Measurements from ENCODE around the gene ACP7.

DNA sequence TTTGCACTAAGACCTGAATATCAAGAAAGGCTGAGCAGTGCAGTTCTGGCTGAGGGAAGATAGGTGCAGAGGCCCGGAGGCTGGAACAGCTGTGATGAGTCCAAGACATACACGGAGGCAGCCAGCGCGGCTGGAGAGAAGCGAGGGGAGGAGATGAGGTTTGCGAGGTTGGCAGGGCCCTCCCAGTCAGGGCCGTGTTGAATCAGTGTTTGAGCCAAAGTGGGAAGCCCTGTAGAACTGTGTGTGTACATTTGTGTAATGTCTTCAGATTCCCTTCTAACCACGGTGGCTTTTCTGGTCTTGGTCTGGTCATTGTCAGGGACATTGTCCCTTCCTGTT lies 76.3 kb downstream of the ACP7 start:
- TF ChIP-seq, protein P1, sequence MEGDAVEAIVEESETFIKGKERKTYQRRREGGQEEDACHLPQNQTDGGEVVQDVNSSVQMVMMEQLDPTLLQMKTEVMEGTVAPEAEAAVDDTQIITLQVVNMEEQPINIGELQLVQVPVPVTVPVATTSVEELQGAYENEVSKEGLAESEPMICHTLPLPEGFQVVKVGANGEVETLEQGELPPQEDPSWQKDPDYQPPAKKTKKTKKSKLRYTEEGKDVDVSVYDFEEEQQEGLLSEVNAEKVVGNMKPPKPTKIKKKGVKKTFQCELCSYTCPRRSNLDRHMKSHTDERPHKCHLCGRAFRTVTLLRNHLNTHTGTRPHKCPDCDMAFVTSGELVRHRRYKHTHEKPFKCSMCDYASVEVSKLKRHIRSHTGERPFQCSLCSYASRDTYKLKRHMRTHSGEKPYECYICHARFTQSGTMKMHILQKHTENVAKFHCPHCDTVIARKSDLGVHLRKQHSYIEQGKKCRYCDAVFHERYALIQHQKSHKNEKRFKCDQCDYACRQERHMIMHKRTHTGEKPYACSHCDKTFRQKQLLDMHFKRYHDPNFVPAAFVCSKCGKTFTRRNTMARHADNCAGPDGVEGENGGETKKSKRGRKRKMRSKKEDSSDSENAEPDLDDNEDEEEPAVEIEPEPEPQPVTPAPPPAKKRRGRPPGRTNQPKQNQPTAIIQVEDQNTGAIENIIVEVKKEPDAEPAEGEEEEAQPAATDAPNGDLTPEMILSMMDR (IDR thresholded peaks at IDR 0.05): no peak
- TF ChIP-seq, protein P2, sequence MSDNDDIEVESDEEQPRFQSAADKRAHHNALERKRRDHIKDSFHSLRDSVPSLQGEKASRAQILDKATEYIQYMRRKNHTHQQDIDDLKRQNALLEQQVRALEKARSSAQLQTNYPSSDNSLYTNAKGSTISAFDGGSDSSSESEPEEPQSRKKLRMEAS (IDR thresholded peaks at IDR 0.05; ENCODE audit: low read depth): no peak
- TF ChIP-seq TAF1 (IDR thresholded peaks at IDR 0.05; ENCODE audit: borderline replicate concordance, low read depth, low read length) (no peak), GATA2 (CRISPR knock-in tag; IDR thresholded peaks at IDR 0.05) (no peak)
